ENCODE results near the gene UQCR10.

Gene UQCR10

GRCh38 chr22:29737251-29738117 lies 29.7 kb upstream of the UQCR10 start:
- DNase-seq (ENCODE audit: low spot score) = no peak
- no peak for TF ChIP-seq CTCF (IDR thresholded peaks at IDR 0.05; ENCODE audit: extremely low read depth, missing control alignments)

GRCh38 chr22:29738118-29738815 lies 28.9 kb upstream of the UQCR10 start:
- DNase-seq (ENCODE audit: low spot score) = no peak
- no peak for TF ChIP-seq CTCF (IDR thresholded peaks at IDR 0.05; ENCODE audit: extremely low read depth, missing control alignments)

GRCh38 chr22:29739346-29739875 lies 27.8 kb upstream of the UQCR10 start:
- no peak for TF ChIP-seq CTCF (IDR thresholded peaks at IDR 0.05; ENCODE audit: extremely low read depth, missing control alignments)
- no peak for DNase-seq (ENCODE audit: low spot score)

- no peak for TF ChIP-seq CTCF (IDR thresholded peaks at IDR 0.05; ENCODE audit: extremely low read depth, missing control alignments)
- no peak for DNase-seq (ENCODE audit: low spot score)
Observed at GRCh38 chr22:29740216-29740615, 27.0 kb upstream of the UQCR10 start.

- no peak for DNase-seq (ENCODE audit: low spot score)
- TF ChIP-seq CTCF (IDR thresholded peaks at IDR 0.05; ENCODE audit: extremely low read depth, missing control alignments) = no peak
Observed at GRCh38 chr22:29741926-29742325, 25.2 kb upstream of the UQCR10 start.

GRCh38 chr22:29742326-29742725 lies 24.8 kb upstream of the UQCR10 start:
- no peak for DNase-seq (ENCODE audit: low spot score)
- no peak for TF ChIP-seq CTCF (IDR thresholded peaks at IDR 0.05; ENCODE audit: extremely low read depth, missing control alignments)

GRCh38 chr22:29744902-29745301 lies 22.3 kb upstream of the UQCR10 start:
- DNase-seq (ENCODE audit: low spot score) = no peak

More at GRCh38 chr22:29744902-29745301, 22.3 kb upstream of the UQCR10 start:
- TF ChIP-seq CTCF (IDR thresholded peaks at IDR 0.05; ENCODE audit: extremely low read depth, missing control alignments) = no peak

All from GM20000 (cell line).